H7 (cell line): ENCODE results near the gene CRISP1. TPM values are rescaled to one million over a fixed set of nuclear protein-coding genes. Genes with fewer than 3 reads are reported as not detected.

ENCODE experiments used
- DNase-seq: peaks from one replicate; pipeline ENCODE4 v3.0.0; 2012
- H3K27me3 ChIP-seq: 2 replicates; pipeline ENCODE4 v1.6.0; 2011; ENCODE audit warnings: mild to moderate bottlenecking, low read length; ENCODE audit not compliant: control insufficient read depth, insufficient read depth
- H3K36me3 ChIP-seq: replicated peaks from 2 replicates; pipeline ENCODE4 v1.5.1; 2011; ENCODE audit warnings: low read length; ENCODE audit not compliant: control insufficient read depth, insufficient read depth
- H3K4me3 ChIP-seq: 2 replicates; pipeline ENCODE4 v1.5.1; 2011; ENCODE audit warnings: low read depth, mild to moderate bottlenecking, control low read depth, low read length, moderate library complexity; ENCODE audit not compliant: insufficient read depth
- total RNA-seq: library from RNA; depleted of rRNA; stranded (reverse); fragments of >200 nt; shearing (Covaris generic); gene quantifications from 2 replicates; pipeline ENCODE4 v1.2.3, GENCODE V29; 2014

CRISP1 gene
- total RNA-seq, 1 experiment from 2014 or later = not detected

DNA sequence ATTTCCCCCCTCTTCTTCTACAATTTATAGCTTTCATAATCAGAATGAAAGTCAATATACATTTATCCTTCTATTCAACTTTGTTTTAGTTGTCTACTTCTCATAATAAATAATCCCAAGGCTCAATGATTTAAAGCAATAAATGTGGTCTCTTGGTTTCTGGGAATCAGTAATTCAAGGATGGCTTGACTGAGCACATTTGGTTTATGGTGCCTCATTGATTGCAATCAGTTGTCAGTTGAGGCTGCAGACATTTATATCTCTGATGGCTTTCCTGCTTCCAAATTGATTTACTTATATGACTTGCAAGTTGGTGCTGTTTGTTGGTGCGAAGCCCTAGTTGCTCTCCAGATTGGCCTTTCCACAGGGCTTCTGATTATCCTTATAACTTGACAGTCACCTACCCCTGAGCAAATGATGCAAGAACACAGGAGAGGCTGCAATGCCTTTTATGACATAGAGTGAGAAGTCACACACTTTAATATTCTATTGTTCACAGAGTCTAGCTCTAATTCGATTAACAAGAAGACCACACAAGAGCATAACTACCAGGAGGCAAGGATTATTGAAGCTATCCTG, 2.7 kb upstream of the CRISP1 start:
- no peak overlapping the region for H3K4me3 ChIP-seq
- H3K27me3 ChIP-seq = no peaks in the 10 kb centered on the region
- no peak for DNase-seq

DNA sequence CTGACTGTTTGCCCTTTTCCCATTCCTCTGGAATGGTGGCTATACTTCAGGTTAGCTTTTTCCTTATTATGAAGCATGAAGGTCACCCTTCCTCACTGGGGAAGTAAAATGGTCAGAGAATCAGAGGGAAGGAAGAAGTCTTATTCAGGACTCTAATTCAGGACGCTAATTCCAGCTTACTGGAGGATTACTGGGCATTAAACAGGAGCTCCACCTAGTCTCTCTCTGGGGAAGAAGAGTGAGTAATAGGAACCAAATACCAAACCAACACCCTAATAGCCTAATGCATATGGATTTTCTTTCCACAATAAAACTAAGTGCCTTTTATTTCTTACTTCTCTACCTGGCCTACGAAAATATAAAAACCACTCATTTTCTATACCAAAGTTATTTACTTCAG, 10.1 kb downstream of the CRISP1 start:
- no peak for DNase-seq
- no peaks in the 10 kb centered on the region for H3K36me3 ChIP-seq

More for the DNA sequence above, 2.7 kb upstream of the CRISP1 start:
- H3K36me3 ChIP-seq = no peaks in the 10 kb centered on the region

GRCh38 chr6:49855221-49855620, 11.1 kb downstream of the CRISP1 start:
- no peak for DNase-seq
- Histone ChIP-seq H3K36me3 (no peaks in the 10 kb centered on the region), H3K27me3 (no peaks in the 10 kb centered on the region), H3K4me3 (no peak overlapping the region)

More for the DNA sequence above, 10.1 kb downstream of the CRISP1 start:
- no peak overlapping the region for H3K4me3 ChIP-seq
- H3K27me3 ChIP-seq = no peaks in the 10 kb centered on the region

DNA sequence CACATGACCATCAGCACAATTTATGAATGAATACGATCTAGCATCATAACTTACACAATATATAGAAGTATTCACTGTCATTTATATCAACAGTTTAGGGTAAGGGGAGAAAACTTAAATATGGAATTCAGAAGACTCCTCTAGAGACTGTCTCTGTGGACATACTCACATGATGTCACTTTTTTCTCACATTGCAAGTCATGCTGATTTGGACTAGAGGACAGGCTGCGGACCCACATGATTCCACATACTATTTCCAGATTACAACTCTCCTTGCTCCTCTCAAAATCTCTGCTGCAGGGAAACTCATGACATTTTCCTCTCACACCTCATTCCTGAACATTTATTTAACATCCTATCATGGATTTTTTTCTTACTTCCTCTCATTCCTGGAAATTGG, 13.4 kb downstream of the CRISP1 start:
- no peak overlapping the region for H3K4me3 ChIP-seq

DNA sequence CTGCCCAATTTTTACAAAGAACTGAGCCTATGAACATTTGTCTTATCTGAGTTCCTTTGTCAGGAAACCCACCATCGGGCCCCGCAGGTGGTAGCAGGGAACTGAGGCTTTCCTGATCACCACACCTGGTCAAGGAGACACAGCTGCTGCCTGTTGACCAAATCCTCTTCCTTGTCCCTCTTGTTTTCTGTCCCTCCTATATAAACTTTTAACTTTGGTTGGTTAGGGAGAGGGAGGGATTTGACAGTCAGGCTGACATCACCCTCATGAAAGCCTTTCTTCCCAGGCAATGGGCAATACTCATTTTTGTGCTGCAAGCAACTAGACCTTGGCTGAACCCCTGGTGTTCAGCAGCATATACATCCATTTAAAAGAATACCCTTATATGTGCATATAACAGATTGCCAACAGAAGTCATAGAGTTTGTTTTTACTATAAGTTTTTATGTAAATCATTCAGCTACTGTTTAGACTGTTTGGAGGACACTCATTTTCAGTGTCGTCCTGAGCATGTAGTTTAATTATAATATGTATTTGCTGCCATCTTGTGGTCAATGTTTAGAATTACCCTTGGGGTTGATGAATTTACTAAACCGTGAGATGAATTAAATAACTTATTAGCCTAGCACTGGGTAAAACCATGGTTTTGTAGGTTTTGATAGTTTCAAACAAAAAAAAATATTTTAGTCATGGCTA, 17.0 kb downstream of the CRISP1 start:
- Histone ChIP-seq H3K36me3 (no peaks in the 10 kb centered on the region), H3K4me3 (no peak overlapping the region), H3K27me3 (no peaks in the 10 kb centered on the region)
- no peak for DNase-seq

More for the DNA sequence above, 13.4 kb downstream of the CRISP1 start:
- no peaks in the 10 kb centered on the region for H3K36me3 ChIP-seq
- no peak for DNase-seq
- H3K27me3 ChIP-seq = no peaks in the 10 kb centered on the region

DNA sequence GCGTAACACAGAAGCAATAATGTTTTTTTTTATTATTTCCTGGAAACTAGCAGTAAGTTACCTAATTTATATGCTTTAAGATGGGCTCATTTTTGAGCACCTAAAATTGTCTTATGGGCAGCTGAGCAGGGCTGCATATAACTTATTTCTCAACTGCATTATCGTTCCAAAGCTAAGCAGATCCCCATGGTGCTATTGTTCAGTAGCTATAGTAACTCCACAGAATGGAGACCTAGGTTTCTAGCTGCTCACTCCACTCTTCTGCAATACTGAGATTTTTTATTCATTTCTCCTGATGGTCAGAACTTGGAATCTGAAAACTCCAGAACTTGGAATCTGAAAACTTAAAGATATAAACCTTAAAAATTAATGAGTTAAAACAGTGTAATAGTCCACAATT, 18.7 kb downstream of the CRISP1 start:
- Histone ChIP-seq H3K27me3 (no peaks in the 10 kb centered on the region), H3K36me3 (no peaks in the 10 kb centered on the region), H3K4me3 (no peak overlapping the region)
- no peak for DNase-seq

DNA sequence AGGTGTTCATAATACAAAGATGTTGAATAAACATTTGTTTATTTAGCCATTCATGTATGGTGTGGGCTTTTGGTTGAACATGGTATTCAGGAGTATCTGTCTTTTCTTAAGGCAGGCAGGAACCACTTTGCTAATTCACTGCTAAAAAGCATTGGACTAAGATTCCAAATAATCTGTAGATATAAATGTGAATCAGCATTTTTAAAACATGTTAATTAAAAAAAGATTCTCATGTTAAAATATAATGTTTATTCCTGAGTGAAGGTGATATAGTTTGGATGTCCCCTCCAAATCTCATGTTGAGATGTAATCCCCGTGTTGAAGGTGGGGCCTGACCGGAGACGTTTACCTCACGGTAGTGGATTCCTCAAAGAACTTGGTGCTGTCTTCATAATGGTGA, 19.3 kb downstream of the CRISP1 start:
- Histone ChIP-seq H3K36me3 (no peaks in the 10 kb centered on the region), H3K4me3 (no peak overlapping the region), H3K27me3 (no peaks in the 10 kb centered on the region)
- DNase-seq = no peak

DNA sequence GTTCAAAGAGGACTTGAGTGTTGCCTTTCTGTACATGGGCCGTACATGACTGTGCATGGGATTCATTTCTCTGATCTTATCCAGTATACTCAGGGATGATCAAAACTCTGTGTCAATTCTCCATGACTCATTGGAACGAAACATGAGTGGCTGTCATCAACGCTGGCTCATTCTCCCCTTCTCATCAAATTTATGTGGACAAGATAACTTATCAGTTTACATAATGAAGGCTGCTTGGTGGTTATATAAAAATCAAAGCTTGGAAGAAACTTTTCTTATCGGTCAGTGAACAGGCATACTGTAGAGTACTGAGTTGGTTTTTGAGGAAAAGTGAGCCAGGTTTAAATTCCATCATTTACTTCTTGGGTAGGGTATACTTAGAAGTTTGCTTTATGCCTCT, 24.9 kb downstream of the CRISP1 start:
- Histone ChIP-seq H3K4me3 (no peak overlapping the region), H3K27me3 (no peaks in the 10 kb centered on the region), H3K36me3 (no peaks in the 10 kb centered on the region)
- DNase-seq = no peak

GRCh38 chr6:49839957-49840356, 26.4 kb downstream of the CRISP1 start:
- H3K4me3 ChIP-seq = no peak overlapping the region
- no peaks in the 10 kb centered on the region for H3K36me3 ChIP-seq
- DNase-seq = no peak
- H3K27me3 ChIP-seq = no peaks in the 10 kb centered on the region

DNA sequence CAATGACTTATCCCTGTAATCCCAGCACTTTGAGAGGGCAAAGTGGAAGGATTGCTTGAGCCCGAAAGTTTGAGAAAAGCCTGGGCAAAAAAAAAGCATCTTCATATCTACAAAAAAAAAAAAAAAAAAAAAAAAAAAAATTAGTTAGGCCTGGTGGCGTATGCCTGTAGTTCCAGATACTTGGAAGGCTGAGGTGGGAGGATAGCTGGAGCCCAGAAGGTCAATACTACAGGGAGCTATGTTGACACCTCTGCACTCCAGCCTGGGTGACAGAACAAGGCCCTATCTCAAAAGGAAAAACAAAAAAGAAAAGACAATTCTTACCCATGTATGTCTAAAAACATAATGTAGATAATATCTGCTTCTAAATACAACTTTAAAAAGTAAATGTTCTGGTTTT, 27.2 kb downstream of the CRISP1 start:
- no peak for DNase-seq
- Histone ChIP-seq H3K36me3 (no peaks in the 10 kb centered on the region), H3K27me3 (no peaks in the 10 kb centered on the region)

DNA sequence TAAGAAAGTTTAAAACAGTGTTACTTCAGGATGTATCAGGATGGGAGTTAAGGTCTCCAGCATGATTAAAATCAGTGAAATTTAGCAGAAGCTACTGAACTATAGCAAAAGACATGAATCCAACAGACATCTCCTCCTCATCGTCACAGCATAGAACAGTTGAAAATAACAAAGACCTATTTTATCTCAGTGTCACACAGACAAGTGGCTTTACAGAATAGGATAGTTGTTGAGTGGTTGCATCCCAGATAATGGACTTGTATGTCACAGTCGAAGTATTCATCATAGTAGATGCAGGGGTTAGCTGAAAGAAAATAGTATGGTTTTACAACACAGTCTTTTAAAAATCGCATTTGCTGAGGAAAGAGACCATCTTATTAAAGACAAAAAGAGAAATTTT, 31.2 kb downstream of the CRISP1 start:
- DNase-seq = no peak
- Histone ChIP-seq H3K36me3 (no peaks in the 10 kb centered on the region), H3K4me3 (no peak overlapping the region), H3K27me3 (no peaks in the 10 kb centered on the region)

More for the DNA sequence above, 27.2 kb downstream of the CRISP1 start:
- no peak overlapping the region for H3K4me3 ChIP-seq

DNA sequence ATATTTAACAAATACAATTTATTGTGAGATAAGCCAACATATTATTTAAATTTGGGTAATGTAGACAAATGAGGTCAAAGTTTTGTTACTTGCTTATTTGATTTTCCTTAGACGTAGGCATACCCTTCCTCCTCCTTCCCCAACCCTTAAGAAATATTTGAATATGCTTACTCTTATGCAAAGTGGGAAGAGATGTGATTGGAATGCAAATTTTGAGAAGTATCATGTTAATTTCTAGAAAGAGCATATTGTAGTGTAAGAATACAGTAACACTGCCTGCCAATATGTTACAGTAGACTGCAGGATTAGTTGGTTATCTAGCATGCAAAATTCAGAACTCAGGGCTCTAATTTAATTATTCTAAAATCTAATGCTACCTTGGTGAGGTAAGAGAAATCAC, 32.9 kb downstream of the CRISP1 start:
- no peak for DNase-seq
- Histone ChIP-seq H3K4me3 (no peak overlapping the region), H3K27me3 (no peaks in the 10 kb centered on the region), H3K36me3 (no peaks in the 10 kb centered on the region)

DNA sequence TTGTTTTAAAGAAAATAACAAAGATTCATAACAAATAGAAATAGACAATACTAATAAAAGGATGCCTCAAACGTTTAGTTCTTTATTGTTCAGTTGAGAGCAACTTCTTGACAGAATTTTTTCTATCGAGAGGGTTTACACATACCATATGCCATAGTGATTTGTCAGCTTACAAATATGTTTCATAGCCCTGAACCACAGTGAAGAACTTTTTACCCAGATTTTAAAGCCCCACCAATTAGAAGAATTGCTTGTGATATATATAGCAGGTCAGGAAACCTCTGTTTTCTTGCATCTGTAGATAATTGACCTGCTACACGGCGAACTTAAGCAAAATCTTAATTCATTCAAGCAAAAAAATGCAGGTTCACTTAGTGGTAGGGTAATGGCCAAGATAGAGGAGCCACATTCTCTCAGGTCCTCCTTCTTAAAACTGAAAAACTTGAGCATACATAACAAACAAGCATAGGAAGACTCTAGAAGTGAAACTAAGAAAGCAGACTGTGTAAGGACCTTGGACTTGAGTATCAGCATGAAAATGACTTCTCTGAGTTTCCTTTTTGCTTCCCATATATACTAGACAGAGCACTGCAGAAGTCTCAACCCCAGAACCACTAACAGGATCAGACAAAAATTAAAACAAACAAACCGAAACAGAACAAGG, 39.5 kb downstream of the CRISP1 start:
- Histone ChIP-seq H3K36me3 (no peaks in the 10 kb centered on the region), H3K27me3 (no peaks in the 10 kb centered on the region), H3K4me3 (no peak overlapping the region)
- no peak for DNase-seq

- no peak for DNase-seq
- no peaks in the 10 kb centered on the region for H3K36me3 ChIP-seq
- H3K27me3 ChIP-seq = no peaks in the 10 kb centered on the region; the same call in 1 of the 2 replicates
- no peak overlapping the region for H3K4me3 ChIP-seq
Observed at GRCh38 chr6:49815166-49815565, 51.2 kb downstream of the CRISP1 start.

- no peaks in the 10 kb centered on the region; the same call in 1 of the 2 replicates for H3K27me3 ChIP-seq
- DNase-seq = no peak
Observed at GRCh38 chr6:49813248-49813647, 53.1 kb downstream of the CRISP1 start.

More at GRCh38 chr6:49813248-49813647, 53.1 kb downstream of the CRISP1 start:
- no peak overlapping the region for H3K4me3 ChIP-seq
- no peaks in the 10 kb centered on the region for H3K36me3 ChIP-seq
